Neural progenitor cell (in vitro differentiated cells): Measurements from ENCODE around the gene STK25.

Source experiments
- EZH2phosphoT487 ChIP-seq: fragments of 200-600 bp; sonication (generic); IDR thresholded peaks from 2 replicates; pipeline ENCODE4 v1.6.1; 2017; ENCODE audit warnings: antibody characterized with exemption
- TF ChIP-seq, protein P1 (sequence below): fragments of 200-600 bp; sonication (generic); IDR thresholded peaks from 2 replicates; pipeline ENCODE4 v1.5.1; 2017; ENCODE audit warnings: antibody characterized with exemption, mild to moderate bottlenecking

DNA sequence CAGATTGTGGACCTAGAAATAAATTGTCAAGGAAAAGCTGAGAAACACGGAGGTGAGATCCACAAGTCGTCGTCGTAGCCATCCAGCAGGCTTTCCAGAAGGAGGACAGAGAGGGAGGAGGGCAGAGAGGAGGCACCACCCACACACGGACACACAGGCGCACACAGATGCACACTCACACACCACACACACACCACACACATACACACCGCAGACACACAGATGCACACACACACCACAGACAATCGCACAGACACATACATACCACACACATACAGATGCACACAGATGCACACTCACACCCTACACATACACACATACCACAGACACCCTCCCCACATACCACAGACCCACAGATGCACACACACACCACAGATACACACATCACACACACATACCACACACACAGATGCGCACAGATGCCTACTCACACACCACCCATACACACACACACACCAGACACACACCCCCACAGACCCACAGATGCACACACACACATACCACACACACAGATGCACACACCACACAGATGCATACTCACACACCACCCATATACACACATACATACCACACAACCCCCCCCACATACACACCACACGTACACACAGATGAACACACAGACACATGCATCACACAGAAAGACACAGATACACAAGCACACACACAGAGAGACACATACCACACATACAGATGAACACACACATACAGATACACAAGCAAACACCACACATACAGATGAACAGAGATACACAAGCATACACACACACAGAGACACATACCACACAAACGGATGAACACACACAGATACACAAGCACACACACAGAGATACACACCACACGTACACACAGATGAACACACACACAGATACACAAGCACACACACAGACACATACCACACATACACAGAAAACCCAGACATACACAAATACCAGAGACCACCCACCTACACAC lies 37.4 kb upstream of the STK25 start:
- TF ChIP-seq, protein P1, sequence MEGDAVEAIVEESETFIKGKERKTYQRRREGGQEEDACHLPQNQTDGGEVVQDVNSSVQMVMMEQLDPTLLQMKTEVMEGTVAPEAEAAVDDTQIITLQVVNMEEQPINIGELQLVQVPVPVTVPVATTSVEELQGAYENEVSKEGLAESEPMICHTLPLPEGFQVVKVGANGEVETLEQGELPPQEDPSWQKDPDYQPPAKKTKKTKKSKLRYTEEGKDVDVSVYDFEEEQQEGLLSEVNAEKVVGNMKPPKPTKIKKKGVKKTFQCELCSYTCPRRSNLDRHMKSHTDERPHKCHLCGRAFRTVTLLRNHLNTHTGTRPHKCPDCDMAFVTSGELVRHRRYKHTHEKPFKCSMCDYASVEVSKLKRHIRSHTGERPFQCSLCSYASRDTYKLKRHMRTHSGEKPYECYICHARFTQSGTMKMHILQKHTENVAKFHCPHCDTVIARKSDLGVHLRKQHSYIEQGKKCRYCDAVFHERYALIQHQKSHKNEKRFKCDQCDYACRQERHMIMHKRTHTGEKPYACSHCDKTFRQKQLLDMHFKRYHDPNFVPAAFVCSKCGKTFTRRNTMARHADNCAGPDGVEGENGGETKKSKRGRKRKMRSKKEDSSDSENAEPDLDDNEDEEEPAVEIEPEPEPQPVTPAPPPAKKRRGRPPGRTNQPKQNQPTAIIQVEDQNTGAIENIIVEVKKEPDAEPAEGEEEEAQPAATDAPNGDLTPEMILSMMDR: no peak
- no peak for TF ChIP-seq EZH2phosphoT487
